ENCODE results near the gene C3orf18.

C3orf18 gene

GRCh38 chr3:50577348-50577747 lies 9.8 kb upstream of the C3orf18 start:
- no peak for DNase-seq

- no peak for DNase-seq
Observed at GRCh38 chr3:50575372-50575771, 7.8 kb upstream of the C3orf18 start.

GRCh38 chr3:50574444-50574831 lies 6.9 kb upstream of the C3orf18 start:
- no peak for DNase-seq

- no peak for DNase-seq
Observed at GRCh38 chr3:50573566-50574443, 6.3 kb upstream of the C3orf18 start.

- DNase-seq, result no peak
Observed at GRCh38 chr3:50572801-50573371, 5.3 kb upstream of the C3orf18 start.

- DNase-seq, result no peak
Observed at GRCh38 chr3:50572158-50572557, 4.6 kb upstream of the C3orf18 start.

- no peak for DNase-seq
Observed at GRCh38 chr3:50571486-50571885, 3.9 kb upstream of the C3orf18 start.

GRCh38 chr3:50570508-50571279 lies 3.1 kb upstream of the C3orf18 start:
- DNase-seq, result no peak

GRCh38 chr3:50568947-50569749 lies 1.6 kb upstream of the C3orf18 start, which contains the start of gene HEMK1:
TSS of gene HEMK1 (plus strand) at chr3:50569522. CDS start at chr3:50571105, 1,583 bp downstream.
- DNase-seq, result peak; percentile 81

GRCh38 chr3:50567011-50567385 lies 549 bp downstream of the C3orf18 start:
- no peak for DNase-seq

- DNase-seq, result no peak
Observed at GRCh38 chr3:50564321-50564720, 3.2 kb downstream of the C3orf18 start.

- DNase-seq, result no peak
Observed at GRCh38 chr3:50563867-50564266, 3.7 kb downstream of the C3orf18 start.

GRCh38 chr3:50562861-50563260 lies 4.7 kb downstream of the C3orf18 start:
- DNase-seq, result no peak

GRCh38 chr3:50559702-50560101 lies 7.8 kb downstream of the C3orf18 start:
- DNase-seq, result no peak

- no peak for DNase-seq
Observed at GRCh38 chr3:50557915-50558314, 9.6 kb downstream of the C3orf18 start.

- no peak for DNase-seq
Observed at GRCh38 chr3:50557106-50557505, 10.4 kb downstream of the C3orf18 start.

- DNase-seq, result no peak
Observed at GRCh38 chr3:50554553-50554952, 13.0 kb downstream of the C3orf18 start.

- DNase-seq, result no peak
Observed at GRCh38 chr3:50552598-50552997, 14.9 kb downstream of the C3orf18 start.

- no peak for DNase-seq
Observed at GRCh38 chr3:50551681-50552435, 15.7 kb downstream of the C3orf18 start.

GRCh38 chr3:50551054-50551659 lies 16.4 kb downstream of the C3orf18 start:
- no peak for DNase-seq

- DNase-seq, result no peak
Observed at GRCh38 chr3:50550079-50550736, 17.3 kb downstream of the C3orf18 start.
